Kidney (tissue), 14 donors: Measurements from ENCODE around the gene TCF4. TPM values are rescaled to one million over a fixed set of nuclear protein-coding genes. Genes with fewer than 3 reads are reported as not detected.

Experiments used
- DNase-seq, 5 donors: peaks; one replicate each; pipeline ENCODE4 v3.0.0-alpha.2; 2013 to 2020
- FAIRE-seq: peaks from 2 replicates; lab custom pipeline; 2012; peaks lifted over from hg19 to GRCh38; lab: Jason Lieb, UNC
- H3K27ac ChIP-seq, 2 donors: one replicate each; pipeline ENCODE4 v1.7.0; 2013; ENCODE audit warnings: low read depth in 2 of 2, low read length in 2 of 2, inconsistent platforms in 1 of 2
- H3K27me3 ChIP-seq: one replicate; pipeline ENCODE4 v1.7.1; 2013; ENCODE audit warnings: low read length, inconsistent platforms; ENCODE audit not compliant: control insufficient read depth, insufficient read depth
- H3K36me3 ChIP-seq, 3 donors: one replicate each; pipeline versions ENCODE4 v1.7.0 to v1.7.1; 2013; ENCODE audit warnings: low read length in 3 of 3, control low read depth in 1 of 3, inconsistent platforms in 1 of 3; ENCODE audit not compliant: insufficient read depth in 3 of 3, control insufficient read depth in 2 of 3
- H3K4me1 ChIP-seq, 3 donors: one replicate each; pipeline versions ENCODE4 v1.7.0 to v1.7.1; 2013; ENCODE audit warnings: low read length in 3 of 3, inconsistent platforms in 1 of 3, low read depth in 1 of 3; ENCODE audit not compliant: control insufficient read depth in 2 of 3, insufficient read depth in 2 of 3
- H3K4me3 ChIP-seq, 3 donors: one replicate each; pipeline versions ENCODE4 v1.7.0 to v1.8.1; 2013; ENCODE audit warnings: low read length in 3 of 3, control low read depth in 1 of 3, inconsistent platforms in 1 of 3
- H3K9ac ChIP-seq, 3 donors: one replicate each; pipeline versions ENCODE4 v1.7.0 to v1.7.1; 2013; ENCODE audit warnings: low read length in 3 of 3, control low read depth in 1 of 3, inconsistent platforms in 1 of 3
- H3K9me3 ChIP-seq, 3 donors: one replicate each; pipeline versions ENCODE4 v1.7.0 to v1.7.1; 2013; ENCODE audit warnings: low read length in 3 of 3, control low read depth in 1 of 3, inconsistent platforms in 1 of 3; ENCODE audit not compliant: control insufficient read depth in 2 of 3, insufficient read depth in 1 of 3
- CTCF ChIP-seq: IDR thresholded peaks from 3 replicates; pipeline ENCODE4 v1.5.1; 2012; ENCODE audit warnings: mild to moderate bottlenecking, moderate library complexity, borderline replicate concordance; ENCODE audit not compliant: insufficient read depth; ENCODE audit errors: extremely low read depth
- intact Hi-C: fragments of 100-400 bp; cut with DNase I; formaldehyde crosslinking; loops from one replicate; pipeline ENCODE4 v1.11.1; 2022
- polyA plus RNA-seq: library from polyadenylated mRNA; stranded (reverse); fragments of 350-450 nt; fragmentation: Illumina TruSeq; extraction: RNeasy Lipid Tissue Mini Kit (QIAGEN cat#74804); gene quantifications from one replicate; pipeline ENCODE4 v1.2.3, GENCODE V29; 2014; ENCODE audit warnings: low read depth, low replicate concordance; ENCODE audit not compliant: insufficient read depth
- total RNA-seq: library from RNA; stranded (reverse); fragmentation: NEBNext Ultra II Directional; extraction: Animal tissue kit (Norgen Biotek cat#: 25700); gene quantifications from one replicate; pipeline ENCODE4 v1.2.1, GENCODE V29; 2021
- donor health status: control.
- donor health status: control.
- donor health status: control.
- donor health status: control.
- donor health status: control.
- donor health status: DM: yes; HTN: yes; CAD: no.
- donor health status: Normal renal cell carcinoma (clear cell type).

TCF4 gene
- total and polyA plus RNA-seq, 2 donors from 2014 or later = 4.4 to 60.3 TPM

- DNase-seq = no peak
These were observed 312.7 kb downstream of the TCF4 start for GRCh38 chr18:55275039-55275901.

GRCh38 chr18:55272510-55273243, 315.3 kb downstream of the TCF4 start:
- H3K9ac ChIP-seq = no peak overlapping the region
- no peak overlapping the region for H3K27ac ChIP-seq
- no peak overlapping the region for H3K4me3 ChIP-seq
- no peaks in the 10 kb centered on the region for H3K9me3 ChIP-seq
- no peaks in the 10 kb centered on the region for H3K4me1 ChIP-seq
- no peak for FAIRE-seq
- H3K27me3 ChIP-seq = no peaks in the 10 kb centered on the region
- TF ChIP-seq CTCF = no peak
- intact Hi-C loops = no loop called here
- H3K36me3 ChIP-seq = peaks cover 0 to 23% (median 9%) of the 10 kb centered on the region in 3 donors
- DNase-seq = no peak

More at GRCh38 chr18:55275039-55275901, 312.7 kb downstream of the TCF4 start:
- Histone ChIP-seq H3K27ac (no peak overlapping the region), H3K36me3 (peaks cover 0 to 14% (median 9%) of the 10 kb centered on the region in 3 donors), H3K27me3 (no peaks in the 10 kb centered on the region), H3K4me3 (no peak overlapping the region), H3K9me3 (no peaks in the 10 kb centered on the region), H3K4me1 (no peaks in the 10 kb centered on the region), H3K9ac (no peak overlapping the region)
- no peak for FAIRE-seq
- intact Hi-C loops = no loop called here
- no peak for TF ChIP-seq CTCF

DNA sequence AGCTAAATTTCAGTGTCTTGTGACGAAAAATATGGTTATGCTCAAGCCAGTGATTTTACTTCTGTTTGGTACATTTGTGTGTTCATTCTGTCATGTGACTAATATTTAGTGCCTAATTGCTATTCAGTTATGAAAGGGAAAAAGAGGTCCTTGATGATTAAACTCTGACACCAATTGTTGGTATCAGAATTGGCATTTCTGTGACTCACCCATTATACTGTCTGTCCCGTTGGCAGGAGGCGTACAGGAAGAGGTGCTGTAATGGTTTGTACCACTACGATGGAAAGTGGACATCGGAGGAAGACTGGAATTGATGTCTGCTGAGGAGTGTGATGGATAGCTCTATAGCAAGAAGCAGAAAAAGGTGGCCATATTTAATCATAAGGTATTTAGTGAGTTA, 318.4 kb downstream of the TCF4 start:
- H3K36me3 ChIP-seq = peaks cover 0 to 15% (median 4%) of the 10 kb centered on the region in 3 donors
- no peaks in the 10 kb centered on the region for H3K27me3 ChIP-seq
- no peak overlapping the region for H3K4me3 ChIP-seq
- DNase-seq = no peak
- no peak overlapping the region for H3K27ac ChIP-seq
- no peak for TF ChIP-seq CTCF
- FAIRE-seq = no peak
- no peaks in the 10 kb centered on the region for H3K4me1 ChIP-seq
- H3K9ac ChIP-seq = no peak overlapping the region
- intact Hi-C loops = no loop called here
- no peaks in the 10 kb centered on the region for H3K9me3 ChIP-seq
